Measurements from ENCODE around the gene UCKL1.

The UCKL1 gene

DNA sequence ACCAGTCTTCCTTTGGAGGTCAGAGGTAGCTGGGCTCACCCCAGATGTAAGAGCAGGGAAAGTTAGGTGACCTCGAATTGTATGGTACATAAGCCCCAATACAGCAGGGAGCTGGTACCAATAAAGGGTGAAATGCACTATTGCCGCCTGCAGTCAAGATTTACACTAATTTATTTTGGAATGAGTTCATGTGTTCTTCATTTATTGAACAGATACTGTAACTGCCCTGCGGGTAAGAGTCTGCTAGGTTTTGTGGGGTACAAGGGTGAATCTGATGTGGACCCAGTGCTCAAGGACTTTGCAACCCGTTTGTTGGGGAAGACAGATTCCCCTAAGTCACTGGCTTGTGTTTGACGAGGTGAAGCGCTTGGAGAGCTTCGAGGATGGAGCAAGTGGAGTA is 63.8 kb downstream of the UCKL1 start:
- H4K8ac ChIP-seq (ENCODE audit: low read depth, low read length), result no peak overlapping the region
- H3K23ac ChIP-seq (ENCODE audit: low read length), result no peak overlapping the region
- peaks cover 8 to 14% of the 10 kb centered on the region in 2 experiments for H3K4me1 ChIP-seq (ENCODE audit: control insufficient read depth in 1 of 2, insufficient read depth in 2 of 2, low read length in 2 of 2)
- no peak overlapping the region for H3K9ac ChIP-seq (ENCODE audit: low read length)
- H3K4ac ChIP-seq (ENCODE audit: low read depth, low read length), result no peak overlapping the region
- H3K27ac ChIP-seq (ENCODE audit: low read depth, low read length), result no peak overlapping the region
- no peak overlapping the region for H2BK12ac ChIP-seq (ENCODE audit: low read length)
- no peak overlapping the region for H2BK120ac ChIP-seq (ENCODE audit: insufficient read depth, low read length, poor library complexity)
- no peak overlapping the region for H3K4me3 ChIP-seq (ENCODE audit: low read depth, low read length)
- no peak overlapping the region for H2AFZ ChIP-seq (ENCODE audit: insufficient read depth, low read length, poor library complexity)
- no peak overlapping the region for H3K14ac ChIP-seq (ENCODE audit: low read length)
- no peaks in the 10 kb centered on the region for H3K9me3 ChIP-seq (ENCODE audit: insufficient read depth, low read depth, low read length)
- no peak overlapping the region for H2AK5ac ChIP-seq (ENCODE audit: low read length)
- no peak overlapping the region for H4K91ac ChIP-seq (ENCODE audit: low read depth, low read length)
- DNase-seq, result no peak
- no peaks in the 10 kb centered on the region for H3K27me3 ChIP-seq (ENCODE audit: insufficient read depth, low read length)
- H3K18ac ChIP-seq (ENCODE audit: low read length), result no peak overlapping the region
- no peaks in the 10 kb centered on the region for H3K79me1 ChIP-seq (ENCODE audit: low read length)
- no peak overlapping the region for H4K12ac ChIP-seq (ENCODE audit: low read depth, low read length)
- peaks cover 37 to 42% of the 10 kb centered on the region in 2 experiments for H3K36me3 ChIP-seq (ENCODE audit: control insufficient read depth in 1 of 2, insufficient read depth in 2 of 2, low read length in 2 of 2)
- H2BK5ac ChIP-seq (ENCODE audit: low read depth, low read length, poor library complexity), result no peak overlapping the region
- peaks cover 7% of the 10 kb centered on the region for H3K79me2 ChIP-seq (ENCODE audit: control insufficient read depth, insufficient read depth, low read length, poor library complexity)
- H3K4me2 ChIP-seq (ENCODE audit: low read length), result no peak overlapping the region
- WGBS (ENCODE audit: extremely low coverage, insufficient coverage, insufficient read length), result no CpG with 5 or more reads among the region's 7 CpGs

DNA sequence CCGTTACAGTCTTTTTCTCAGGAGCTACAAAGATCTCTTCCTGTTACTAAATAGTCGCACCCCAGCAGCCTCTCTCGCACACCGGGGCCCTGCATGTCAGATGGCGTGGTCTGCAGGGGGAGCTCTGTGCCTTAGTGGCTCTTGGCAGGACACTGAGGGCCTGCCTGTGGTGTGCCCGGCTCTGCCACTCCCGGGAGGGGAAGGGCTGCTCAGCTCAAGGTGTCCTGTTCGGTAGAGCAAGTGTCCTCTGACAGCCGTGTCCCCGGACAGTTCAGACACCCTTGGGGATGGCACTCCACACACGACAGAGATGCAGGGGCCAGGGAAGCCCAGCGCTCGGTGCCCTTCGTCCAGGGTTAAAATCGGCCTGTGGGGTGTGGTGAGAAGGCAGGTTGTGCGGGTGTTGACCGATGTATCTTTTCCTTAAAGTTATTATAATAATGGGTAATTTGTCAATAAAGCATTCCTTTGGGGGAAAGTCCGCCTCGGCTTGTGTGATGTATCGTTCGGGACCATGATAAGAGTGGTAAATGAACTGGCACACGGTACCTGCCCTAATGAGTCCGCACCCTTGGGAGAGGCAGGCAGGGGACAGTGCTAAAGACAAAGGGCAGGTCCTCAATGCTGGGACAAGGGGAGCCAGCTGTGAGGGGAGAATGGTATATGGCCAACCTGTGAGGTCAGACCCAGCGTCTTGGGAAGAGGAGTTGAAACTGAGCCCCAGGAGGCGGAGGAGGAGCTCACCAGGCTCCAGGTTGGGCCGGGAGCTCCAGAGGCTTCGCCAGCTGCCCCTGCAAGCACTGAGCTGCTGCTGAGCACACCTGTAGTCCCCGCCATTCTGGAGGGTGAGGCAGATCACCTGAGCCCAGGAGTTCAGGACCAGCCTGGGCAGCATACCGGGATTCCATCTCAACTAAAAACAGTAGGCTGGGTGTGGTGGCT is 64.9 kb downstream of the UCKL1 start:
- no peak overlapping the region for H3K4ac ChIP-seq (ENCODE audit: low read depth, low read length)
- H4K91ac ChIP-seq (ENCODE audit: low read depth, low read length), result no peak overlapping the region
- H4K8ac ChIP-seq (ENCODE audit: low read depth, low read length), result no peak overlapping the region
- no peak overlapping the region for H2BK120ac ChIP-seq (ENCODE audit: insufficient read depth, low read length, poor library complexity)
- H2BK12ac ChIP-seq (ENCODE audit: low read length), result no peak overlapping the region
- H3K4me1 ChIP-seq (ENCODE audit: control insufficient read depth in 1 of 2, insufficient read depth in 2 of 2, low read length in 2 of 2), result peaks cover 6 to 12% of the 10 kb centered on the region in 2 experiments
- H2AFZ ChIP-seq (ENCODE audit: insufficient read depth, low read length, poor library complexity), result no peak overlapping the region
- H3K23ac ChIP-seq (ENCODE audit: low read length), result no peak overlapping the region
- peaks cover 44 to 49% of the 10 kb centered on the region in 2 experiments for H3K36me3 ChIP-seq (ENCODE audit: control insufficient read depth in 1 of 2, insufficient read depth in 2 of 2, low read length in 2 of 2)
- H3K27ac ChIP-seq (ENCODE audit: low read depth, low read length), result no peak overlapping the region
- no peak overlapping the region for H3K18ac ChIP-seq (ENCODE audit: low read length)
- no peak for DNase-seq
- no peak overlapping the region for H3K4me3 ChIP-seq (ENCODE audit: low read depth, low read length)
- no peaks in the 10 kb centered on the region for H3K27me3 ChIP-seq (ENCODE audit: insufficient read depth, low read length)
- no peaks in the 10 kb centered on the region for H3K79me1 ChIP-seq (ENCODE audit: low read length)
- no peaks in the 10 kb centered on the region for H3K9me3 ChIP-seq (ENCODE audit: insufficient read depth, low read depth, low read length)
- no peak overlapping the region for H2BK5ac ChIP-seq (ENCODE audit: low read depth, low read length, poor library complexity)
- H3K4me2 ChIP-seq (ENCODE audit: low read length), result no peak overlapping the region
- WGBS (ENCODE audit: extremely low coverage, insufficient coverage, insufficient read length), result no CpG with 5 or more reads among the region's 29 CpGs
- H2AK5ac ChIP-seq (ENCODE audit: low read length), result no peak overlapping the region
- H3K79me2 ChIP-seq (ENCODE audit: control insufficient read depth, insufficient read depth, low read length, poor library complexity), result peaks cover 2% of the 10 kb centered on the region
- H4K12ac ChIP-seq (ENCODE audit: low read depth, low read length), result no peak overlapping the region
- no peak overlapping the region for H3K14ac ChIP-seq (ENCODE audit: low read length)
- H3K9ac ChIP-seq (ENCODE audit: low read length), result no peak overlapping the region

DNA sequence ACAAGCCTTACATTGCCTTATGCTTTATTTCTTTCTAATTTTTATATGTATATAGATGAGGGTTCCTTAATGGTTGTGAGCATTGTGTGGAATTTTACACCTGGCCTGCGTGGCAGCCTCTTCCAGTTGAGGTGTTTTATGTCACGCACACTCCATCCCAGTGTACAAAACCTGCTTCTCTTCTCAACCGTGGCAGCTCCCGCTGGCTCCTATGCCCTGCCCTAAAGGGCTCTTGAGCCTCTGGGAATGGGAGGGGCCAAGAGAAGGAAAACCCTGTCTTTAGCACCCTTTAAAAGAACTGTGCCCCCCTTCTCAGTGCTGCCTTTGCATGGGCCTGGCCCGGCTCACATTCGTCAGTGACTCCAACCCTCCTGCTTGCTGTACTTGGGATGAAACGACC is 65.6 kb downstream of the UCKL1 start:
- WGBS (ENCODE audit: extremely low coverage, insufficient coverage, insufficient read length), result no CpG with 5 or more reads among the region's 7 CpGs
- H3K14ac ChIP-seq (ENCODE audit: low read length), result no peak overlapping the region

DNA sequence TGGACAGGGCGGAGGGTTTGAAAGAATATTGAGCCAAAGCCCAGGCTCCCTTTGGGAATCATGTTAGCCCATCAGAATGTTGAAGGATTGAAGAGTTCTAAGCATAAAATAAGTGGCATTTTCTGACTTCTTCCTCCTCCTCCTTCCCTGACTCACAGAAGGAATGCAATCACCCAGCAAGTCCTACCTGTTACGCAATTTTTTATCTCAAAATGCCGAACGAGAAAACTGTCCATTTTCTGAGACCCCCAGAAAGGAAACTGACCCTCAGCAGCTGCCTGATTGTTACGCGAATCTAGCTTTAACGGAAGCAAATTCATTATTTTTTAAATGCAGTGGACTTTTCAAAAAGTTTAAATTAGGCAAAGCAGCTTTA is 66.0 kb downstream of the UCKL1 start:
- Histone ChIP-seq H3K9me3 (ENCODE audit: insufficient read depth, low read depth, low read length) (no peaks in the 10 kb centered on the region), H3K23ac (ENCODE audit: low read length) (no peak overlapping the region), H3K27me3 (ENCODE audit: insufficient read depth, low read length) (no peaks in the 10 kb centered on the region), H2AFZ (ENCODE audit: insufficient read depth, low read length, poor library complexity) (no peak overlapping the region), H3K14ac (ENCODE audit: low read length) (no peak overlapping the region), H2BK5ac (ENCODE audit: low read depth, low read length, poor library complexity) (no peak overlapping the region), H3K9ac (ENCODE audit: low read length) (no peak overlapping the region), H3K79me1 (ENCODE audit: low read length) (no peaks in the 10 kb centered on the region), H3K36me3 (ENCODE audit: control insufficient read depth in 1 of 2, insufficient read depth in 2 of 2, low read length in 2 of 2) (peaks cover 55 to 59% of the 10 kb centered on the region in 2 experiments), H3K4me1 (ENCODE audit: control insufficient read depth in 1 of 2, insufficient read depth in 2 of 2, low read length in 2 of 2) (peaks cover 4 to 10% of the 10 kb centered on the region in 2 experiments), H3K79me2 (ENCODE audit: control insufficient read depth, insufficient read depth, low read length, poor library complexity) (no peaks in the 10 kb centered on the region), H3K27ac (ENCODE audit: low read depth, low read length) (no peak overlapping the region), H3K4me3 (ENCODE audit: low read depth, low read length) (no peak overlapping the region), H3K4me2 (ENCODE audit: low read length) (no peak overlapping the region), H3K4ac (ENCODE audit: low read depth, low read length) (no peak overlapping the region), H2AK5ac (ENCODE audit: low read length) (no peak overlapping the region), H4K91ac (ENCODE audit: low read depth, low read length) (no peak overlapping the region), H2BK12ac (ENCODE audit: low read length) (no peak overlapping the region), H2BK120ac (ENCODE audit: insufficient read depth, low read length, poor library complexity) (no peak overlapping the region), H4K12ac (ENCODE audit: low read depth, low read length) (no peak overlapping the region), H4K8ac (ENCODE audit: low read depth, low read length) (no peak overlapping the region), H3K18ac (ENCODE audit: low read length) (no peak overlapping the region)
- DNase-seq, result peak in 1 of 2 donors; percentile 63
- no CpG with 5 or more reads among the region's 7 CpGs for WGBS (ENCODE audit: extremely low coverage, insufficient coverage, insufficient read length)

More for the DNA sequence above, 65.6 kb downstream of the UCKL1 start:
- H2AFZ ChIP-seq (ENCODE audit: insufficient read depth, low read length, poor library complexity), result no peak overlapping the region
- no peak overlapping the region for H3K9ac ChIP-seq (ENCODE audit: low read length)
- H4K8ac ChIP-seq (ENCODE audit: low read depth, low read length), result no peak overlapping the region
- no peak overlapping the region for H3K27ac ChIP-seq (ENCODE audit: low read depth, low read length)
- H3K4me1 ChIP-seq (ENCODE audit: control insufficient read depth in 1 of 2, insufficient read depth in 2 of 2, low read length in 2 of 2), result peaks cover 4 to 10% of the 10 kb centered on the region in 2 experiments
- no peak overlapping the region for H3K4me2 ChIP-seq (ENCODE audit: low read length)
- no peak overlapping the region for H2BK5ac ChIP-seq (ENCODE audit: low read depth, low read length, poor library complexity)
- DNase-seq, result no peak
- peaks cover 51 to 55% of the 10 kb centered on the region in 2 experiments for H3K36me3 ChIP-seq (ENCODE audit: control insufficient read depth in 1 of 2, insufficient read depth in 2 of 2, low read length in 2 of 2)
- no peaks in the 10 kb centered on the region for H3K79me1 ChIP-seq (ENCODE audit: low read length)
- H2BK120ac ChIP-seq (ENCODE audit: insufficient read depth, low read length, poor library complexity), result no peak overlapping the region
- no peak overlapping the region for H3K23ac ChIP-seq (ENCODE audit: low read length)
- no peak overlapping the region for H2BK12ac ChIP-seq (ENCODE audit: low read length)
- no peak overlapping the region for H4K12ac ChIP-seq (ENCODE audit: low read depth, low read length)
- no peaks in the 10 kb centered on the region for H3K79me2 ChIP-seq (ENCODE audit: control insufficient read depth, insufficient read depth, low read length, poor library complexity)
- no peak overlapping the region for H2AK5ac ChIP-seq (ENCODE audit: low read length)
- no peak overlapping the region for H4K91ac ChIP-seq (ENCODE audit: low read depth, low read length)
- no peak overlapping the region for H3K4me3 ChIP-seq (ENCODE audit: low read depth, low read length)
- H3K4ac ChIP-seq (ENCODE audit: low read depth, low read length), result no peak overlapping the region
- H3K9me3 ChIP-seq (ENCODE audit: insufficient read depth, low read depth, low read length), result no peaks in the 10 kb centered on the region
- no peaks in the 10 kb centered on the region for H3K27me3 ChIP-seq (ENCODE audit: insufficient read depth, low read length)
- H3K18ac ChIP-seq (ENCODE audit: low read length), result no peak overlapping the region
